Peyer's patch (tissue), 4 donors: Measurements from ENCODE around the gene DMAP1. TPM values are rescaled to one million over a fixed set of nuclear protein-coding genes. Genes with fewer than 3 reads are reported as not detected.

Source experiments
- DNase-seq, 3 donors: peaks; one replicate each; pipeline ENCODE4 v3.0.0-alpha.2; 2017 to 2019
- H3K27ac ChIP-seq, 4 donors: fragments of 200-600 bp; sonication (generic); one replicate each; pipeline ENCODE4 v1.5.1; 2016 to 2019
- H3K27me3 ChIP-seq, 2 donors: fragments of 200-600 bp; sonication (generic); one replicate each; pipeline ENCODE4 v1.5.1; 2019
- H3K36me3 ChIP-seq, 3 donors: fragments of 200-600 bp; sonication (generic); one replicate each; pipeline ENCODE4 v1.5.1; 2016 to 2019
- H3K4me1 ChIP-seq, 4 donors: fragments of 200-600 bp; sonication (generic); one replicate each; pipeline ENCODE4 v1.5.1; 2016 to 2019
- H3K4me3 ChIP-seq, 4 donors: fragments of 200-600 bp; sonication (generic); 1 replicate in 3 of 4; 2 replicates in 1 of 4; pipeline ENCODE4 v1.5.1; 2016 to 2019; ENCODE audit warnings: mild to moderate bottlenecking in 1 of 4
- H3K9me3 ChIP-seq, 4 donors: fragments of 200-600 bp; sonication (generic); one replicate each; pipeline ENCODE4 v1.5.1; 2016 to 2019; ENCODE audit warnings: mild to moderate bottlenecking in 1 of 4
- CTCF ChIP-seq, 6 experiments: fragments of 450-650 bp in 4 of 6; fragments of 200-600 bp in 2 of 6; sonication (generic) in 1 of 6; IDR thresholded peaks; one replicate each; pipeline ENCODE4 v1.5.1; 2017 to 2019; ENCODE audit warnings: antibody characterized with exemption in 6 of 6, mild to moderate bottlenecking in 3 of 6, moderate library complexity in 1 of 6
- POLR2A ChIP-seq, 2 donors: fragments of 450-650 bp; IDR thresholded peaks; one replicate each; pipeline ENCODE4 v1.5.1; 2017; ENCODE audit warnings: antibody characterized with exemption in 2 of 2, mild to moderate bottlenecking in 2 of 2, moderate library complexity in 2 of 2
- small RNA-seq, 2 donors: library from RNA; depleted of rRNA; stranded (forward); fragments of <200 nt; gene quantifications; one replicate each; pipeline ENCODE3, GENCODE V24; 2016
- total RNA-seq, 4 donors: library from RNA; depleted of rRNA; stranded (reverse); fragments of >200 nt; gene quantifications; one replicate each; pipeline ENCODE4 v1.1.0, GENCODE V29; 2016

Gene DMAP1
- total RNA-seq, 4 donors from 2014 or later = 79.2 to 149 (median 113) TPM

DNA sequence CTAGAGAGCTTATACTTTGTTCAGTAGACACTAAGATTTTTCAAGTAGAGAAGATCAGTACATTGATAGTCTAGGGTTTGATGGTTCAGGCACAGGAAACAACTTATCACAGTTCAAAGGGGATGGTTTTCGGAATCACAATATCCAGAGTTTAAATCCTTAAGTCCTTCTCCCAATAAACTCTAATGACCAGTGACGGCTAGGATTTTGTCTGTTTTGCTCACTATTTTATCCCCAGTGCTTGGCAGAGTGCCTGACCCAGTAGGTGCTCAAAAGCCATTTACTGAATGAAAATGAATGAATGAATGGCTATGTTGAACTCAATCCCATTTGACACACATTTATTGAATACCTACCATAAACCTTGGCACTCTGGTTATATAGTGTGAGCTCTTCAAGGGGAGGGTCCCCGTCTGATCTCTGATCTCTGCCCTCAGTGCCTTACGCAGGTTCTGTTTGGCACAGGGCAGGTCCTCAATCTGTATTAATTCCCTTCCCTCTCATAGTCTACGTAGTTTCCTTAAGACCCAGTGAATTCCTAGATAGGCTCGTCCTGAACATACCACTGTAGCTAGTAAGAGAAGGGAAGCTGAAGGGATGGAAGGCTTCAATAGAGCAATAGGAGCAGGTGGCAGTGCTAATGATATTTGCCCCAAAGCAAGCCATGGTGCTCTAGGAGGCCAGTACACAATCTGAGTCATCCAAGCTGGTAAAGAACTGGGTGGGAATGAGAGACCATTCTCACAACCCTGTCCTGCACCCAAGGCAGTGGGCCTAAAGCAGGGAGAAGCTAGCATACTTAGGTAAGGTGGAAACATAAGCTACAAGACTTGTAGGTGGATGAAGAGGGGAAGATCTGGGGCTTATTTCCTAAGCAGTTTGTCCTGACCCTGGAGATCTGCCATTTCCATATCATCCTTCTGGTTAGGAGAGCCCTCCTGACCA, 53.4 kb downstream of the DMAP1 start:
- no peak overlapping the region for H3K4me3 ChIP-seq
- H3K4me1 ChIP-seq = peaks cover 0 to 66% (median 7%) of the 10 kb centered on the region in 4 donors
- H3K27me3 ChIP-seq = no peaks in the 10 kb centered on the region
- H3K36me3 ChIP-seq = no peaks in the 10 kb centered on the region
- TF ChIP-seq CTCF (IDR thresholded peaks at IDR 0.05) (no peak), POLR2A (IDR thresholded peaks at IDR 0.05) (no peak)
- H3K27ac ChIP-seq = peak overlapping the region in 3 of 4 donors; percentile 30 to 86 (median 79)
- peak in 1 of 3 donors; percentile 67 for DNase-seq
- H3K9me3 ChIP-seq = no peaks in the 10 kb centered on the region

- H3K4me3 ChIP-seq = no peak overlapping the region
- H3K9me3 ChIP-seq = no peaks in the 10 kb centered on the region
- no peaks in the 10 kb centered on the region for H3K27me3 ChIP-seq
- peaks cover 0 to 66% (median 7%) of the 10 kb centered on the region in 4 donors for H3K4me1 ChIP-seq
- DNase-seq = peak in 2 of 3 donors; percentile 90 to 91
- peak overlapping the region in 2 of 4 donors; percentile 79 to 86 for H3K27ac ChIP-seq
- no peaks in the 10 kb centered on the region for H3K36me3 ChIP-seq
- TF ChIP-seq POLR2A (IDR thresholded peaks at IDR 0.05) (no peak), CTCF (IDR thresholded peaks at IDR 0.05) (peak in 2 of 6 experiments; percentile 15 to 23)
These were observed 54.2 kb downstream of the DMAP1 start for GRCh38 chr1:44267438-44267837.

- no peaks in the 10 kb centered on the region for H3K27me3 ChIP-seq
- H3K4me3 ChIP-seq = no peak overlapping the region
- H3K36me3 ChIP-seq = no peaks in the 10 kb centered on the region
- TF ChIP-seq POLR2A (IDR thresholded peaks at IDR 0.05) (no peak), CTCF (IDR thresholded peaks at IDR 0.05) (no peak)
- no peaks in the 10 kb centered on the region for H3K9me3 ChIP-seq
- peak in 1 of 3 donors; percentile 74 for DNase-seq
- H3K27ac ChIP-seq = peak overlapping the region in 2 of 4 donors; percentile 79 to 86
- peaks cover 0 to 68% (median 7%) of the 10 kb centered on the region in 4 donors for H3K4me1 ChIP-seq
These were observed 54.8 kb downstream of the DMAP1 start for GRCh38 chr1:44268054-44268453.

Small RNA genes within 50 kb of the gene (small RNA-seq; reads per million reads assigned to genes)
- gene AL035417.1 = 0 reads per million in 2 donors

Other genes with a start within 250 kb of the DMAP1 start
- 100 to 1,000 TPM in 1 of 4 donors, 10 to 100 TPM in 3; 16.6 to 106 (median 38.6) TPM for gene DPH2, start 243.5 kb upstream of the DMAP1 start, total RNA-seq
- gene ATP6V0B, start 238.5 kb upstream of the DMAP1 start, total RNA-seq = 100 to 1,000 TPM in 2 of 4 donors, 10 to 100 TPM in 2; 87.5 to 218 (median 122) TPM
- gene B4GALT2, start 234.3 kb upstream of the DMAP1 start, total RNA-seq = 10 to 100 TPM in 3 of 4 donors, 1 to 10 TPM in 1; 8.2 to 28.9 (median 22.2) TPM
- gene CCDC24, start 221.9 kb upstream of the DMAP1 start, total RNA-seq = 10 to 100 TPM; 12.4 to 18.2 (median 15.7) TPM
- gene SLC6A9, start 182.0 kb upstream of the DMAP1 start, total RNA-seq = 10 to 100 TPM in 2 of 4 donors, 1 to 10 TPM in 2; 8.8 to 19.0 (median 11.5) TPM
- not detected for gene KLF17, start 94.7 kb upstream of the DMAP1 start, total RNA-seq
- gene KLF18, start 71.8 kb upstream of the DMAP1 start, total RNA-seq = not detected
- gene ERI3, start 141.8 kb downstream of the DMAP1 start, total RNA-seq = 10 to 100 TPM; 14.0 to 29.2 (median 22.8) TPM
- 100 to 1,000 TPM; 107 to 152 (median 114) TPM for gene RNF220, start 191.8 kb downstream of the DMAP1 start, total RNA-seq